ENCODE measurements around the gene MRPL49.
A peak's percentile ranks its signal among the peaks of the same experiment; 100 is the strongest.

- peak in 1 of 2 donors; percentile 15 for TF ChIP-seq CTCF (conservative IDR thresholded peaks at IDR 0.05 in 1 of 2, IDR thresholded peaks at IDR 0.05 in 1 of 2; ENCODE audit: extremely low read depth in 1 of 2, insufficient read depth in 1 of 2, low read depth in 1 of 2, low read length in 2 of 2)
- no peak for TF ChIP-seq EZH2 (IDR thresholded peaks at IDR 0.05; ENCODE audit: borderline replicate concordance, low read length)
Observed at GRCh38 chr11:65150509-65151299, 28.6 kb downstream of the MRPL49 start.
